Thymus (tissue), 11 donors: ENCODE data around the gene NAT14. TPM values are rescaled to one million over a fixed set of nuclear protein-coding genes. Genes with fewer than 3 reads are reported as not detected.

Experiments
- DNase-seq, 9 donors: peaks; one replicate each; pipeline ENCODE4 v3.0.0-alpha.2; 2013; ENCODE audit warnings: low spot score in 9 of 9, low read depth in 6 of 9, missing footprints in 1 of 9
- H3K27ac ChIP-seq, 2 donors: one replicate each; pipeline ENCODE4 v1.5.1; 2013; ENCODE audit warnings: control low read depth in 1 of 2, low read depth in 1 of 2, low read length in 1 of 2, mild to moderate bottlenecking in 1 of 2, moderate library complexity in 1 of 2
- H3K27me3 ChIP-seq, 2 donors: one replicate each; pipeline ENCODE4 v1.5.1; 2013; ENCODE audit warnings: low read length in 1 of 2; ENCODE audit not compliant: control insufficient read depth in 2 of 2, insufficient read depth in 1 of 2
- H3K36me3 ChIP-seq, 2 donors: one replicate each; pipeline ENCODE4 v1.5.1; 2013; ENCODE audit warnings: low read length in 1 of 2, mild to moderate bottlenecking in 1 of 2, moderate library complexity in 1 of 2; ENCODE audit not compliant: control insufficient read depth in 2 of 2, insufficient read depth in 2 of 2
- H3K4me1 ChIP-seq, 2 donors: one replicate each; pipeline ENCODE4 v1.5.1; 2013; ENCODE audit warnings: low read length in 2 of 2; ENCODE audit not compliant: control insufficient read depth in 2 of 2, insufficient read depth in 2 of 2
- H3K4me3 ChIP-seq, 2 donors: one replicate each; pipeline ENCODE4 v1.5.1; 2013; ENCODE audit warnings: low read length in 2 of 2, control low read depth in 1 of 2, mild to moderate bottlenecking in 1 of 2
- H3K9me3 ChIP-seq, 2 donors: one replicate each; pipeline ENCODE4 v1.5.1; 2013; ENCODE audit warnings: low read length in 1 of 2, mild to moderate bottlenecking in 1 of 2; ENCODE audit not compliant: control insufficient read depth in 2 of 2, insufficient read depth in 1 of 2
- WGBS: extraction: QIAGEN DNeasy Blood & Tissue Kit; methylation state at CpG from one replicate; pipeline ENCODE4 v1.1.7; 2013; 5-methylcytosine and 5-hydroxymethylcytosine counted together
- polyA plus RNA-seq: library from polyadenylated mRNA; stranded (reverse); fragments of 200-250 nt; gene quantifications from one replicate; pipeline ENCODE4 v1.2.3, GENCODE V29; 2013
- total RNA-seq: library from RNA; stranded (reverse); fragments of 120-200 nt; gene quantifications from one replicate; pipeline ENCODE4 v1.2.4, GENCODE V29; 2013
- donor health status: healthy.

Gene NAT14
- total and polyA plus RNA-seq, 2 donors: 58.2 to 116 TPM

DNA sequence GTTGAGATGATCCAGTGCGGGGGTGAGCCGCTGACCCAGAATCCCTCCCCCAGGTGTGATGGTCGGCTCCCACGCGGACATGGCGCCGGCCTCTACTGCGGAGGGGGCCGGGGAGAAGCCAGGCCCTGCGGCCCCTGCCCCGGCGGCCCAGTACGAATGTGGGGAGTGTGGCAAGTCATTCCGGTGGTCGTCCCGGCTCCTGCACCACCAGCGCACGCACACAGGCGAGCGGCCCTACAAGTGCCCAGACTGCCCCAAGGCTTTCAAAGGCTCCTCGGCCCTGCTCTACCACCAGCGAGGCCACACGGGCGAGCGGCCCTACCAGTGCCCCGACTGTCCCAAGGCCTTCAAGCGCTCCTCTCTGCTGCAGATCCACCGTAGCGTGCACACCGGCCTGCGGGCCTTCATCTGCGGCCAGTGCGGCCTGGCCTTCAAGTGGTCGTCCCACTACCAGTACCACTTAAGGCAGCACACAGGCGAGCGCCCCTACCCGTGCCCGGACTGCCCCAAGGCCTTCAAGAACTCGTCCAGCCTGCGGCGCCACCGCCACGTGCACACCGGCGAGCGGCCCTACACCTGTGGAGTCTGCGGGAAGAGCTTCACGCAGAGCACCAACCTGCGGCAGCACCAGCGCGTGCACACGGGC lies 3.7 kb upstream of the NAT14 start:
- Histone ChIP-seq H3K27ac (peak overlapping the region in 1 of 2 donors; percentile 63), H3K27me3 (no peaks in the 10 kb centered on the region), H3K4me1 (peaks cover 42 to 67% of the 10 kb centered on the region in 2 donors), H3K4me3 (no peak overlapping the region), H3K36me3 (peaks cover 13 to 32% of the 10 kb centered on the region in 2 donors), H3K9me3 (no peaks in the 10 kb centered on the region)
- WGBS: 98% methylated on average over 52 of the region's 52 CpGs
- DNase-seq: no peak

DNA sequence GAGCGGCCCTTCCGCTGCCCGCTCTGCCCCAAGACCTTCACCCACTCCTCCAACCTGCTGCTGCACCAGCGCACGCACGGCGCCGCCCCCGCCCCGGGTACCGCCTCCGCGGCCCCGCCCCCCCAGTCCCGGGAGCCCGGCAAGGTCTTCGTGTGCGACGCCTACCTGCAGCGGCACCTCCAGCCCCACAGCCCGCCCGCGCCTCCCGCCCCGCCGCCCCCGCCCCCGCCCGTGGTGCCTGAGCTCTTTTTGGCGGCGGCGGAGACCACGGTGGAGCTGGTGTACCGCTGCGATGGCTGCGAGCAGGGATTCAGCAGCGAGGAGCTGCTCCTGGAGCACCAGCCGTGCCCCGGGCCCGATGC lies 3.2 kb upstream of the NAT14 start:
- peaks cover 47 to 72% of the 10 kb centered on the region in 2 donors for H3K4me1 ChIP-seq
- 96% methylated on average over 40 of the region's 40 CpGs for WGBS

DNA sequence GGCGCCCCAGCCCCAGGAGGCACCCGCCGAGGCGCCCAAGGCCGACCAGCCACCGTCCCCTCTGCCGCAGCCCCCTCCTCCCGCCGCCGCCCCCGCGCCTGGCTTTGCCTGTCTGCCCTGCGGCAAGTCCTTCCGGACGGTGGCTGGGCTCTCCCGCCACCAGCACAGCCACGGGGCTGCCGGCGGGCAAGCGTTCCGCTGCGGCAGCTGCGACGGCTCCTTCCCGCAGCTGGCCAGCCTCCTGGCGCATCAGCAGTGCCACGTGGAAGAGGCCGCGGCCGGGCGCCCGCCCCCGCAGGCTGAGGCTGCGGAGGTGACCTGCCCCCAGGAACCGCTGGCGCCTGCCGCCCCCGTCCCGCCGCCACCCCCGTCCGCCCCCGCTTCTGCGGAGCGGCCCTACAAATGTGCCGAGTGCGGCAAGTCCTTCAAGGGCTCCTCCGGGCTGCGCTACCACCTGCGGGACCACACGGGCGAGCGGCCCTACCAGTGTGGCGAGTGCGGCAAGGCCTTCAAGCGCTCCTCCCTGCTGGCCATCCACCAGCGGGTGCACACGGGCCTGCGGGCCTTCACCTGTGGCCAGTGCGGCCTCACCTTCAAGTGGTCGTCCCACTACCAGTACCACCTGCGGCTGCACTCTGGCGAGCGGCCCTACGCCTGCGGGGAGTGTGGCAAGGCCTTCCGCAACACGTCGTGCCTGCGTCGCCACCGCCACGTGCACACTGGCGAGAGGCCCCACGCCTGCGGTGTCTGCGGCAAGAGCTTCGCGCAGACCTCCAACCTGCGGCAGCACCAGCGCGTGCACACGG lies 2.6 kb upstream of the NAT14 start:
- peaks cover 52 to 72% of the 10 kb centered on the region in 2 donors for H3K4me1 ChIP-seq
- 98% methylated on average over 83 of the region's 83 CpGs for WGBS
- peaks cover 18 to 36% of the 10 kb centered on the region in 2 donors for H3K36me3 ChIP-seq
- H3K4me3 ChIP-seq: no peak overlapping the region
- no peaks in the 10 kb centered on the region for H3K27me3 ChIP-seq
- no peak for DNase-seq
- peaks cover 0 to 5% of the 10 kb centered on the region in 2 donors for H3K9me3 ChIP-seq
- H3K27ac ChIP-seq: no peak overlapping the region

More for the DNA sequence above, 3.2 kb upstream of the NAT14 start:
- no peaks in the 10 kb centered on the region for H3K9me3 ChIP-seq
- H3K36me3 ChIP-seq: peaks cover 13 to 32% of the 10 kb centered on the region in 2 donors
- H3K27me3 ChIP-seq: no peaks in the 10 kb centered on the region
- no peak overlapping the region for H3K4me3 ChIP-seq
- DNase-seq: no peak
- H3K27ac ChIP-seq: no peak overlapping the region

DNA sequence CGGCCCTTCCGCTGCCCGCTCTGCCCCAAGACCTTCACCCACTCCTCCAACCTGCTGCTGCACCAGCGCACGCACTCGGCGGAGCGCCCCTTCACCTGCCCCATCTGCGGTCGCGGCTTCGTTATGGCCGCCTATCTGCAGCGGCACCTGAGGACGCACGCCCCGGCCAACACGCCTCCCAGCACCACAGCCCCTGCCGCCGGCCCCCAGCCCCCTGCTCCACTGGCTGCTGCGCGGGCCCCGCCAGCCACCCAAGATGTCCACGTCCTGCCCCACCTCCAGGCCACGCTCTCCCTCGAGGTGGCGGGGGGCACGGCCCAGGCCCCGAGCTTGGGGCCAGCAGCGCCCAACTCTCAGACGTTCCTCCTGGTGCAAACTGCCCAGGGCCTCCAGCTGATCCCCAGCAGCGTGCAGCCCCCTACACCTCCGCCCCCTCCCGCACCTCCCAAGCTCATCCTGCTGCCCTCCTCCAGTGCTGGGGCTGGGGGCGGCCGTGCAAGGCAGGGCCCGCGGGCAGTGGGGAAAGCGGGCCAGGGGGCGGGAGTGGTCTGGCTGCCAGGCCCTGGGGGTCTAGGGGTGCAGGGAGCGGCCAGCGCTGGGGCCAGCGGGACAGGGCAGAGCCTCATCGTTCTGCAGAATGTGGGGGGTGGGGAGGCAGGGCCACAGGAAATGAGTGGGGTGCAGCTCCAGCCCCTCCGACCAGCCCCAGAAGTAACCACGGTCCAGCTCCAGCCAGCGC lies 1.9 kb upstream of the NAT14 start:
- no peak overlapping the region for H3K4me3 ChIP-seq
- peaks cover 21 to 36% of the 10 kb centered on the region in 2 donors for H3K36me3 ChIP-seq
- 98% methylated on average over 47 of the region's 47 CpGs for WGBS
- no peaks in the 10 kb centered on the region for H3K27me3 ChIP-seq
- peaks cover 54 to 72% of the 10 kb centered on the region in 2 donors for H3K4me1 ChIP-seq
- H3K27ac ChIP-seq: no peak overlapping the region
- peaks cover 0 to 8% of the 10 kb centered on the region in 2 donors for H3K9me3 ChIP-seq
- no peak for DNase-seq

DNA sequence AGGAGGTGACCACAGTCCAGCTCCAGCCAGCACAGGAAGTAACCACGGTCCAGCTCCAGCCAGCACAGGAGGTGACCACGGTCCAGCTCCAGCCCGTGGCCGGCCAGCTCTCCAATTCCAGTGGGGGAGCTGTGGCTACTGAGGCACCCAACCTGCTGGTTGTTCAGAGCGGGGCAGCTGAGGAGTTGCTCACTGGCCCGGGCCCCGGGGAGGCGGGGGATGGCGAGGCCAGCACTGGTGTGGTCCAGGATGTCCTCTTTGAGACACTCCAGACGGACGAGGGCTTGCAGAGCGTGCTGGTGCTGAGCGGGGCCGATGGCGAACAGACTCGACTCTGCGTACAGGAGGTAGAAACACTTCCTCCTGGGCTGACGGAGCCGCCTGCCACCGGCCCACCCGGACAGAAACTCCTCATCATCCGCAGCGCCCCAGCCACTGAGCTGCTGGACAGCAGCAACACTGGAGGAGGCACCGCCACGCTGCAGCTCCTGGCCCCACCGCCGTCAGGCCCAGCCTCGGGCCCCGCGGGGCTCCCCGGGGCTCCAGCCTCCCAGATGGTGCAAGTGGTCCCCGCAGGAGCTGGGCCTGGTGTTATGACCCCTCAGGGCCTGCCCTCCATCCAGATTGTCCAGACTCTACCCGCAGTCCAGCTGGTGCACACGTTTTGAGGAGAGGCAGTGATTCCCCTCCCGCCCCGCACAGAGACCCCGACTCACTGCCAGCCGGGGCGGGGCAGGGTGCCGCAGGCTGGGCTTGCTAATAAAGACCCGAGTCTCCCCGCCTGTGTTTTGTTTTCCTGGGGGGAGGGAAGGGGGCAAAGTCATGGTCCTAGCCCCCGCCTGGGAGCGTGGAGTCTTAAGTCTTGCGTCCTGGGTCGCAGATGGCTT lies 1.0 kb upstream of the NAT14 start:
- no peak for DNase-seq
- H3K4me1 ChIP-seq: peaks cover 54 to 71% of the 10 kb centered on the region in 2 donors
- no peaks in the 10 kb centered on the region for H3K27me3 ChIP-seq
- peak overlapping the region; percentile 26 to 100 for H3K27ac ChIP-seq
- H3K4me3 ChIP-seq: peak overlapping the region; percentile 73 to 85
- H3K9me3 ChIP-seq: peaks cover 0 to 8% of the 10 kb centered on the region in 2 donors
- H3K36me3 ChIP-seq: peaks cover 21 to 36% of the 10 kb centered on the region in 2 donors
- 91% methylated on average over 46 of the region's 46 CpGs for WGBS

DNA sequence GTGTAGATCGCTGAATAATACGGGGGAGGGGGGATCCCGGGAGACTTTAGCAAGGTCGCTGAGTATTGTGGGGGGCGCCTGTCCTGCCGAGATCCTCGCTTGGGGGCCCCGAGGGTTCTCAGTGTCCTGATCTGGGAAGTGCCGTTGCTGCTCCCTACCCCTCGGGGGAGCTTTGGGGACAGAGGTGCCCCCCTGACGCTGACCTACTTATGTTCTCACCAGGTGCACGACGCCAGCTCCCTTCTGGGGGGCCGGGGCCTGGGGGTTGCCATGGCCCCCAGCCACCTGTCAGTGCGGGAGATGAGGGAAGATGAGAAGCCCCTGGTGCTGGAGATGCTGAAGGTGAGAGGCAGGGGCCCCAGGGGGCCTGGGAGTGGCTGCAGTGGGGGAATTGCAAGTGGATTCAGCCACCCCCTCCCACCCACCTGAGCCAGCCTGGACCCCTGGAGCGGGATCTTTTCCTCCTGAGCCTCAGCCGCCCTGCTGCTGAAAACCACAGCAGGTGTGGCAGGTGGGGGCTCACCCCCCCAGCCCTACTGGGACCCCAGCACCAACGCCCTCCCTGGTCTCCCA lies 537 bp downstream of the NAT14 start:
- Histone ChIP-seq H3K36me3 (peaks cover 21 to 36% of the 10 kb centered on the region in 2 donors), H3K4me1 (peaks cover 52 to 61% of the 10 kb centered on the region in 2 donors), H3K9me3 (peaks cover 0 to 8% of the 10 kb centered on the region in 2 donors), H3K4me3 (peak overlapping the region; percentile 73 to 85), H3K27me3 (peaks cover 0 to 5% of the 10 kb centered on the region in 2 donors), H3K27ac (peak overlapping the region; percentile 93 to 100)
- DNase-seq: peak in 7 of 9 donors; percentile 57 to 95 (median 86)
- WGBS: 3% methylated on average over 18 of the region's 18 CpGs

DNA sequence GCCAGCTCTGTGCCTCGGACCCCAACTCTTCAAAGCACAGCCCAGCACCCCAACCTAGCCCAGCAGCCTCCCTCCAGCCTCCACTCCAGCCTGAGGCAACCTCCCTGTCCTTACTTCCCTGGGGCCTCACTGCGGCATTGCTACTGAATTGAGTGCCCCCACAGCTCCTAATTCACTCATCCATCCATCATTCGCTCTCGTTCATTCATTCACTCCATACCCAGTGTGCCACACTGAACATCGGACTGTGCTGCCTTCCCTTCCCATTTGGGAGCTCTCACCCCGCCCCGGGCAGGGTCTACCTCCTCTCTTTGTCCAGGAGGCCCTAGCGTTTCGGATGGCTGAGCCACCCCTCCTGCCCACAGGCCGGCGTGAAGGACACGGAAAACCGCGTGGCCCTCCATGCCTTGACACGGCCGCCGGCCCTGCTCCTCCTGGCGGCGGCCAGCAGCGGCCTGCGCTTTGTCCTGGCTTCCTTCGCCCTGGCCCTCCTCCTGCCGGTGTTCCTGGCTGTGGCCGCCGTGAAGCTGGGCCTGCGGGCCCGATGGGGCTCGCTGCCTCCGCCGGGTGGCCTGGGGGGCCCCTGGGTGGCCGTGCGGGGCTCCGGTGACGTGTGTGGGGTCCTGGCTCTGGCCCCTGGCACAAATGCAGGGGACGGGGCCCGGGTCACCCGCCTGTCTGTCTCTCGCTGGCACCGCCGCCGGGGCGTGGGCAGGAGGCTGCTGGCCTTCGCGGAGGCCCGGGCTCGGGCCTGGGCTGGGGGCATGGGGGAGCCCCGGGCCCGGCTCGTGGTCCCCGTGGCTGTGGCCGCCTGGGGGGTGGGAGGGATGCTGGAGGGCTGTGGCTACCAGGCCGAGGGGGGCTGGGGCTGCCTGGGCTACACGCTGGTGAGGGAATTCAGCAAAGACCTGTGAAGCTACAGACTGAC lies 1.3 kb downstream of the NAT14 start:
- H3K4me1 ChIP-seq: peaks cover 45 to 58% of the 10 kb centered on the region in 2 donors
- WGBS: 90% methylated on average over 53 of the region's 53 CpGs
- H3K27ac ChIP-seq: peak overlapping the region; percentile 93 to 100
- peaks cover 16 to 32% of the 10 kb centered on the region in 2 donors for H3K36me3 ChIP-seq
- H3K27me3 ChIP-seq: peaks cover 0 to 9% of the 10 kb centered on the region in 2 donors
- no peak for DNase-seq
- H3K9me3 ChIP-seq: peaks cover 0 to 8% of the 10 kb centered on the region in 2 donors
- peak overlapping the region; percentile 73 to 85 for H3K4me3 ChIP-seq
